Measurements from ENCODE around the gene KIF5A.
"Not testable (repeated sequence)": the region's sequence is repeated elsewhere in the genome, so short reads cannot be mapped to it uniquely, and the experiment has no call there.

The KIF5A gene

DNA sequence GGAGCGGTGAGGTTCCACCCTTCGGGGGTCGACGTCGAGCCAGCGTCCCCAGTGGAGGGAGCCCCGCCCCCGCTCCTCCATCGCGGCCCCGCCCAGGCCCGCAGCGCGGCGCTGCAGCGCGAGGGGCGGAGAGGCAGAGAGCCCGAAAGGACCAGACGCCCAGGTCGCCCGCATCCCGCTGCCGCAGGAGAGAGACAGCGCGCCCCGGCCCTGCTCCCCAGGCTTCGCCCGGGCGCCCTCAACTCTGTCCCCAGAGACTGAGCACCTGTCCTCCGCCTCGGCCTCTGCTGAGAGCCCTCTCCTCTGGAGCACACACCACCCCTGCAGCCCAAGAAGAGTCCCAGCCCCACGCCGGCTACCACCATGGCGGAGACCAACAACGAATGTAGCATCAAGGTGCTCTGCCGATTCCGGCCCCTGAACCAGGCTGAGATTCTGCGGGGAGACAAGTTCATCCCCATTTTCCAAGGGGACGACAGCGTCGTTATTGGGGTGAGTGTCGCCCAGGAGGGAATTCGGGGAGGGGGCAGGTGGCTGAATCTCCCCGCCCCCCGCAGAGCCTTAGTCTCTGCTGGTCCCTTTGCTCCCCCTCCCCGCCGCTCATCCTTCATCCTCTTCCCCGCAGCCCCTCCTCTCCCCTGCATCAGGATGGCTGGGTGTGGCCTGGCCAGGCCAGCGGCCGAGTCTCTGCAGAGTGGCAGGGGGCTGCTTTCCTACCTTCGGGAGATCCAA lies at the start of gene KIF5A:
KIF5A (plus strand) TSS at position 136 of the 732 bp plus-strand sequence; CDS start at position 364, 228 bp downstream.
- DNase-seq, result peak; percentile 70

DNA sequence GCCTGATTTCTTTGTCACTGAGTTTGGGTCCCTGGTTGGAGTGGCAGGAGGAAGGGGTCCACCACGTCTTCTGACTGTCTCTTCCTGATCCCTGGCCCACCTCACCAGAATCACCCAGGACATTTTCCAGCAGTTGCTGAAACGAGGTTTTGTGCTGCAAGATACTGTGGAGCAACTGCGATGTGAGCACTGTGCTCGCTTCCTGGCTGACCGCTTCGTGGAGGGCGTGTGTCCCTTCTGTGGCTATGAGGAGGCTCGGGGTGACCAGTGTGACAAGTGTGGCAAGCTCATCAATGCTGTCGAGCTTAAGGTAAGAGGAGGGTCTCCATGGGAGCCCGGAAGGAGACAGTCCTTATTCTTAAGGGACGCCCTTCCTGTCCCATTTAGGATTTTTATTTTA lies 49.6 kb upstream of the KIF5A start:
- no peak for DNase-seq

- DNase-seq, result not testable (repeated sequence)
These were observed 47.4 kb upstream of the KIF5A start for GRCh38 chr12:57502311-57502969.

GRCh38 chr12:57506541-57506940 lies 43.3 kb upstream of the KIF5A start:
- not testable (repeated sequence) for DNase-seq

DNA sequence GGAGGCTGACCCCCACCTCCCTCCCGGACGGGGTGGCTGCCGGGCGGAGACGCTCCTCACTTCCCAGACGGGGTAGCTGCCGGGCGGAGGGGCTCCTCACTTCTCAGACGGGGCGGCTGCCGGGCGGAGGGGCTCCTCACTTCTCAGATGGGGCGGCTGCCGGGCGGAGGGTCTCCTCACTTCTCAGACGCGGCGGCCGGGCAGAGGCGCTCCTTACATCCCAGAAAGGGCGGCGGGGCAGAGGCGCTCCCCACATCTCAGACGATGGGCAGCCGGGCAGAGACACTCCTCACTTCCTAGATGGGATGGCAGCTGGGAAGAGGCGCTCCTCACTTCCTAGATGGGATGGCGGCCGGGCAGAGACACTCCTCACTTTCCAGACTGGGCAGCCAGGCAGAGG lies 42.0 kb upstream of the KIF5A start:
- not testable (repeated sequence) for DNase-seq

GRCh38 chr12:57511161-57511560 lies 38.7 kb upstream of the KIF5A start:
- no peak for DNase-seq

DNA sequence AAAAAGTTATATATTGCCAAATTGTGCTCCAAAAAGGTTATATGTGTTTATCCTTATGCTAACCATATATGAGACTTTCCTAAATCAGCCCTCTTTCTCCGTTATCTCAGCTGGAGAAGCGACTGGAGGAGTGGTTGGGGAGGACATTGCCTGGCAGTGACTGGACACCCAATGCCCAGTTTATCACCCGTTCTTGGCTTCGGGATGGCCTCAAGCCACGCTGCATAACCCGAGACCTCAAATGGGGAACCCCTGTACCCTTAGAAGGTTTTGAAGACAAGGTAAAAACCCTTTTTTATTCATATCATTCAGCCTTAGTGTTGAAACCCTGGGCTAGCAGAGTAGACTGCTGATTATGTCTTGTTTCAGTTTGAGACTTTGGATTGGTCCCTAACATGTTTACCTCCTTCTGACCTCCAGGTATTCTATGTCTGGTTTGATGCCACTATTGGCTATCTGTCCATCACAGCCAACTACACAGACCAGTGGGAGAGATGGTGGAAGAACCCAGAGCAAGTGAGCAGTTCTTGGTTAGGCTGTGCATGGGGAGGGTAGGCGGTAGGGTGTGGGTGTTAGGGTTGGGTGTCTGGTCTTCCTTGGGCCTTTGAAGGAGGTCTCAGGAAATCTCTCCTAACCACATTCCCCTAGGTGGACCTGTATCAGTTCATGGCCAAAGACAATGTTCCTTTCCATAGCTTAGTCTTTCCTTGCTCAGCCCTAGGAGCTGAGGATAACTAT lies 38.1 kb upstream of the KIF5A start:
- DNase-seq, result no peak

- DNase-seq, result no peak
These were observed 37.2 kb upstream of the KIF5A start for GRCh38 chr12:57512665-57513064.

- no peak for DNase-seq
These were observed 36.6 kb upstream of the KIF5A start for GRCh38 chr12:57513266-57513665.

DNA sequence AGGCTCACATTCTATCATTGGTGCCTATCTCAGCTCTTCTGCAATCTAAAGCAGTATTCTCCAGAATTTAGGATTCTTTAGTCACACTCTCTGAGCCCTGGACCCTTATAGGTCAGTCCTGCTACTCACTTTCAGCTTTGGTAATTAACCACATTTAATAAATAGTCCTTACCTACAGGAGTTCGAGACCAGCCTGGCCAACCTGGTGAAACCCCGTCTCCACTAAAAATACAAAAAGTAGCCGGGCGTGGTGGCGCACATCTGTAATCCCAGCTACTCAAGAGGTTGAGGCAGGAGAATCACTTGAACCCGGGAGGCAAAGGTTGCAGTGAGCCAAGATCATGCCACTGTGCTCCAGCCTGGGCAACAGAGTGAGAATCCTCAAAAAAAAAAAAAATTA lies 36.2 kb upstream of the KIF5A start:
- not testable (repeated sequence) for DNase-seq

DNA sequence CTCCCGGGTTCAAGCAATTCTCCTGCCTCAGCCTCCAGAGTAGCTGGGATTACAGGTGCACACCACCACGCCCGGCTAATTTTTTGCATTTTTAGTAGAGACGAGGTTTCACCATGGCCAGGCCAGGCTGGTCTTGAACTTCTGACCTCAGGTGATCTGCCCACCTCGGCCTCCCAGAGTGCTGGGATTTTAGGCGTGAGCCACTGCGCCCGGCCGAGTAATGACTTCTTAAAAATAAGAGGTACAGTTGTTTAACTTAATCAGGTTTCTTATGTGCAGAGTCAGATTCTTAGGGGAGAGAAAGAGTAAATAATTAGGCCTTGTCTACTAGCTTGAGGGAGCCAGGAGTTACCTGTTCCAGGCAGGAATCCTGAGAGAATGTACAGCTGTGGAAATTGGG lies 35.6 kb upstream of the KIF5A start:
- not testable (repeated sequence) for DNase-seq

DNA sequence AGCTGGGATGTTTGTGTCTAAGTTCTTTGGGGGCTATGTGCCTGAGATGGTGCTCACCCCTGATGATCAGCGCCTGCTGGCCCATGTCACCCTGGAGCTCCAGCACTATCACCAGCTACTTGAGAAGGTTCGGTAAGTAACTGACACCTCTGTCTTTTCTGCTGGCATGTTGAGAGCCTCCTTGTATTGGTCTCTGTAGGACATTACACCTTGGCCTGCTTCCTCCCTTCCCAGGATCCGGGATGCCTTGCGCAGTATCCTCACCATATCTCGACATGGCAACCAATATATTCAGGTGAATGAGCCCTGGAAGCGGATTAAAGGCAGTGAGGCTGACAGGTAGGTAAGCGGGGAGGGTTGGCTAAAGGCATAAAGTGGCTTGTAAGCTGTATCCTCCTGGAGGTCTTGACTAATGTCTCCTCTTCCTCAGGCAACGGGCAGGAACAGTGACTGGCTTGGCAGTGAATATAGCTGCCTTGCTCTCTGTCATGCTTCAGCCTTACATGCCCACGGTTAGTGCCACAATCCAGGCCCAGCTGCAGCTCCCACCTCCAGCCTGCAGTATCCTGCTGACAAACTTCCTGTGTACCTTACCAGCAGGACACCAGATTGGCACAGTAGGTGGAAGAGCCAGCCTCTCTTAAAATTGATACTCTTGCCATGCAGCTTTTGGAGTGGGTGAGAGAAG lies 35.0 kb upstream of the KIF5A start:
- DNase-seq, result no peak

DNA sequence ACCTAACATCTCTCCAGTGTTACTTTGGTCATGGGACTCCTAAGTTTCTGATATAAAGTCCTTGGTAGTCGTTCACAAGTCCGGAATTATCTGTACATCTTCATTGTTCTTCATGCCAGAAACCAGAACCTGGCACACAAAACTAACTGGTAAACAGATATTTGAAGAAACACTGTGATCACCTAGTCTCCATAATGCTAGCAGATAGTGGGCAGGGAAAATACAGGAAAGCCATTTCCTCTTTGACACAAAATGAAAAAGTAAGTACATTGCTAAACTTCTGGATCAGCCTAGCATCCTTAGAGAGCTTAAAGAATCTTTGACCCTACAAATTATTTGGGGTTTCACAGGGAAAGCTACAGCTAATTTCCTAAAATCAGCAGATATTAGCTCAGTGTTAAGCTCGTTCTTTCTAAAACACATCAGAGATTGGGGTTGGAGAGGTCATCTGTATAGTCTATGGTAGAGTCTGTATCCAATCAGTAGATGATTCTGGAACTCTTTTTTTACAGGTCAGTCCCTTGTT lies 34.4 kb upstream of the KIF5A start:
- DNase-seq, result no peak

DNA sequence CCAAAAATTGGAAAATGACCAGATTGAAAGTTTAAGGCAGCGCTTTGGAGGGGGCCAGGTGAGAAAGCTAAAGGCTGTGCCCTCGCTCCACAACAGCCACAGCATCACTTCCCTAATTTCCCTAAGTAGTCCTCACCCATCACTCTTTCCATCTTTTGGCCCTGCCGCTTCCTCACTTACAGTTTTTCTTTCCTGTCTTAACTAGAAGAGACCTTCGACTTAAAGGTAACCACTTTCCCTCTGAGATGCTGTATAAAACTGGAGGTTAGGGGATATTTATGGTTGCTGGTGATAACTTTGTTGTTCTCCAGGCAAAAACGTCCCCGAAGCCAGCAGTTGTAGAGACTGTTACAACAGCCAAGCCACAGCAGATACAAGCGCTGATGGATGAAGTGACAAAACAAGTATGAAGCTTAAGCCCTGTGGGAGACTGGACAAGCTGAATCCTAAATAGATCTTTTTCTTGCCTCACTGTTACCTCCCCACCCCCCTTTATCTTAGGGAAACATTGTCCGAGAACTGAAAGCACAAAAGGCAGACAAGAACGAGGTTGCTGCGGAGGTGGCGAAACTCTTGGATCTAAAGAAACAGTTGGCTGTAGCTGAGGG lies 33.8 kb upstream of the KIF5A start:
- no peak for DNase-seq

DNA sequence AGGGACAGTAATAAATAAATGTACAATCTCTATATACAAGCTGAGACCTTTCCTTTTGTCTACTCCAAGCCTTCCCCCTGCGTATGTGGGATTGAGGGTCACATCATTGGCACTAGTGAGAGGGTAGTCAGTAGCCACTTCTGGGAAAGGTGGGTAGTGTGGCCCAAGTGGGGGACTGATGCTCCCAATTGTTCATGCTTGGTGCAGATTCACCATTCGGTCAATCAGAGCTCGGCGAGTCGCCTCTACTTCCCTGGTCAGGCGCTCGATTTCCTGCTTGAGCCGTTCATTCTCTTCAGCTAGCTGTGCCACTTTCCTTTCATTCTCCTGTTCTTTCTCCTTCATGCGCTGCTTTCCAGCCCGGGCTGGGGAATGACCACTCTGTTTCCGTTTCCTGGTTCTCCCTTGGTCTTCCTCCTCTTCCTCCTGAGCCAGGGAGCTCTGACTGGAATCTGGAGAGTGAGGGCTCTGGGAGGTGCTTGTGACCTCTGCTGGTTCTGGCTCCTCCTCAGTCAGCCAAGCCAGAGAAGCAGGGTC lies 33.2 kb upstream of the KIF5A start:
- no peak for DNase-seq

- no peak for DNase-seq
These were observed 32.7 kb upstream of the KIF5A start for GRCh38 chr12:57517187-57517586.

- not testable (repeated sequence) for DNase-seq
These were observed 32.1 kb upstream of the KIF5A start for GRCh38 chr12:57517718-57518117.

GRCh38 chr12:57518176-57518919 lies 31.5 kb upstream of the KIF5A start:
- no peak for DNase-seq

- no peak for DNase-seq
These were observed 30.7 kb upstream of the KIF5A start for GRCh38 chr12:57518920-57519795.

DNA sequence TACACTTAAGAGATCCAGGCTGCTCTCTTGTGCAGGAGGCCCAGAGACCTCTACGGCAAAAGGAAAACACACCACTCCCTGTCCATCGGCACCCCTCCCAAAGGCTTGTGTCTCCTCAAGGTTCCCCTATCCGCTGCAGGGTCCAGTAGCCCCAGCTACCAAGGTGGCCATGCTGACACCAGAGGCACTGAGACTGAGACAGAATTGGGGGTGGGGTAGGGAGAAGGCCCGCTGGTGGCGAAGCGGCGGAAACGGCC lies 30.1 kb upstream of the KIF5A start:
- peak; percentile 47 for DNase-seq
